Stimulated activated CD8-positive, alpha-beta memory T cell treated with anti-CD3 and anti-CD28 coated beads, Interleukin-7, amount 100 ng/mL, for 24 hours (primary cell): ENCODE measurements around the gene TBC1D22A.

Source experiments
- DNase-seq: peaks from one replicate; pipeline ENCODE4 v3.0.0-alpha.2; 2020; ENCODE audit warnings: low read depth

The TBC1D22A gene

DNA sequence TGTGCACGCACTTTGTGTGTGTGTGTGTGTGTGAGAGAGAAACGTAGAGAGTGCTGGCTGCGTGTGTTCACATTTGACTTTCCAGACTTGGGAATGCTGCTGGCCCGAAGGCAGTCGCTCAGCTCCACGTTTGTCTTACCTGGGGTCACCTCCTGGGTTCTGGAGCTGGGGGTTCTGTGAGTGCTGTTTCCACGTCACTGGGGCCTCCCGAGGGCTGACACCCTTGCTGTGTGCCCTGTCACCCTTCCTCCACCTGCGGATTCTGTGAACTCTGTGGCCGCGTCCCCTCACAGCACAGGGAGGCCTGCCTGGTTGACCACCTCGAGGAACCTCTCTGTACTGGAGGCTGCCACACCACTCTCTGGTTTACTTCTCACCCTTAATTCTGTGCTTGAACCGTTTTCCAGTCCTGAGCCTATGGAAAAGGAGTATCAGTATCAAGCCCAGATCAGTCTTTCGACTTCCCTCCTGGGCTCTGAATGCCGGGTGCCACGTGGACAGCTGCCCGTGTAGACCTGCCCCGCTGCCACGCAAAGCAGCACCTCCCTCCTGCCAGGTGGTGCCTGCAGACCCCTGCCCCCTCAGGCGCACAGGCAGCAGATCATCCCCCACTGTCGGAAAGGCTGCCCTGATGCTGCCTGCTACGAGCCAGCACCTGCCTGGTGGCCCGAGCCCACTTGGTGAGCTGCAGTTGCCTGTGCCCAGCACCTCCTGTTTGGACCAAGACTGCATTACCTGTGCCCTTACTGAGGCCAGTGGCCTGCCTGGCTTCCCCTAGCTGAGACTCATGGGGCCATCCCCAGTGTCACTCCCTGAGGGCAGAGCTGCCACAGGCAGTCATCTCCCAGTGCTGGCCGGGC, 233.3 kb downstream of the TBC1D22A start:
- no peak for DNase-seq

DNA sequence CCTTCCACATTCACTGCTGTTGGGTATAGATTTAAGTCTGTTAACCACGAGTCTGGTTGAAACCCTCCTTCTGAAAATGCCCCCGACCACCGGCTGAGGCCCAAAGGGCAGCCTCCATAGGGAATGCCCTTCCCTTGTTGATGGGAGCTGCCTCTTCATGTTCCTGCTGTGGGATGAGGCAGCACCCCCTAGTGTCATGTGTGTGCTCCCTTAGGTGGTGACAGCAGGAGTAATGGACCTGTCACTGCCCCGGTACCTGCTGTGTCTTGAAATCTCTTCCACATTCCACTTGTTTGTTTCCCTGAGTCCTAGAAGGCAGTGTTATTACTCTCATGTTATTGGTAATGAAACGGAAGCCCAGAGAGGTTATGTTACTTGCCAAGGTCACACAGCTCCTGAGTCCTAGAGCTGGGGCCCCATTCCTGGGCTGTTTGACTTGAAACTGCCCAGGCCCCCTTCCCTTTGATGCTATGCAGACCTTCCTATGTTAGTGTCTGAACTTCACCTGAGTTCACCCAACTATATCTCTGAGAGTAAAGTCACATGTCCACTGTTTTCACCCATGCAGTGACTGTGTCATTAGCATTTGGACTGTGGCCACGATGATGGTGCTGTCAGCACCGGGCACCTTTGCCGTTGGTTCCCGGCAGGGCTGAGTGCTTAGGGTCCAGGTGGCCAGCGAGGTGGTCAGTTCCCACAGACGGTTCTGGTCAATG, 234.3 kb downstream of the TBC1D22A start:
- DNase-seq: no peak

- DNase-seq: no peak
These were observed 235.0 kb downstream of the TBC1D22A start for GRCh38 chr22:46997311-46997970.

DNA sequence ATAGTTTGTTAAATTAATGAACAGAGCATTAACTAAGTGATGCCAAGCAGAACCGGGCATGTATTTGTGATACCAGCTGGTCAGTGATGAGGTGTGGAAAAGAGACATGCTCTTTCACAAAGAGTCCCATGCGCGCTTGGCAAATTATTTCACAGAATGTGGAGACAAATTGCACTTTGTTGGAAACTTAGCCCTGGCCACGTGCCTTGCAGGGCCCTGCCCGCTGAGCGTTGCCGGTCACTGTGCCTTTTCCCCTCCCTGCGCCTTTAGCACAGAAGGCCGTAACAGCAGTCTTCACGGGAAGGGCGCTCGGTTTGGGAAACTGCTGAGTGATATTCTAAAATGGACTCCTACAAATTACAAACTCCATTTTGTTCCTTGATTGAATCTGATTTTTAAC, 235.9 kb downstream of the TBC1D22A start:
- no peak for DNase-seq

GRCh38 chr22:47000256-47000655, 237.8 kb downstream of the TBC1D22A start:
- no peak for DNase-seq

DNA sequence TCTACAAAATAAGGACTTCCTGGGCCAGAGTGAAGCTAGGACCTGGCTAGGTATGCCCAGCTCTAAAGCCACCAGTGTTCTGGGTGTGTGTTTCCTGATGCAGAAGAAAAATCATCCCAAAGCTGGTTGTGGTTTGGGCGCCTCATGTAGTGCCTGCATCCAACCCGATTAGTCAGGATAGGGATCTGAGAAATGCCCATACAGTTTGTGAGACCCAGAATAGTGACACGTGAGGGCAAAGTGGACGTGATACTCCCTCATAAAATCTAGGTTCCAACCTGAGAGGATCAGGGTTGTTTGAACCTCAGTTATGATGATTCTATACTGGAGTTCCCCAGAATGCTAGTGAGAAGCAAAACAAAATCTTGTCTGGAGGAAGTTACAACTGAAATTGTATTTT, 238.4 kb downstream of the TBC1D22A start:
- no peak for DNase-seq

- DNase-seq: no peak
These were observed 238.8 kb downstream of the TBC1D22A start for GRCh38 chr22:47001288-47001687.

- DNase-seq: no peak
These were observed 240.2 kb downstream of the TBC1D22A start for GRCh38 chr22:47002692-47003091.

GRCh38 chr22:47005506-47006408, 243.3 kb downstream of the TBC1D22A start:
- DNase-seq: no peak

DNA sequence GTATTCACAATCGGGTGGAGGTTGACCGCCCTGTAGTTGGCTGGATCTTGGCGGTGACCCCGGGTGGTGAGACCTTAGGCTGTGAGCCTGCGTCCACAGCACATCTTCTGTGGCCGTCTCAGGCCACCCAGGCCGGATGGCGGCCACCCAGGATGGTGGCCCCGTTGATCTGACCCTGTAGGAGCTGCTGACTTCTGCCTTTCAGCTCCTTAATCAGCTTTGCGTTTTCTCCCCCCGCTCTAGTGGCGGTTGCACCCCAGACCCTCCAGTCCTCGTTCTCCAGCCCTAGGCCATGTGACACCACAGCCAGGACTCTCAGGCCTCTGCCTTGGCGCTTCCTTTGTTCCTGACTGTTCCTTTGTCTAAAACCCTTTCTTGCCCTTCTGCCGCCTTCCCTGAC, 244.0 kb downstream of the TBC1D22A start:
- no peak for DNase-seq

GRCh38 chr22:47006869-47007268, 244.4 kb downstream of the TBC1D22A start:
- no peak for DNase-seq

- no peak for DNase-seq
These were observed 245.0 kb downstream of the TBC1D22A start for GRCh38 chr22:47007496-47007895.

DNA sequence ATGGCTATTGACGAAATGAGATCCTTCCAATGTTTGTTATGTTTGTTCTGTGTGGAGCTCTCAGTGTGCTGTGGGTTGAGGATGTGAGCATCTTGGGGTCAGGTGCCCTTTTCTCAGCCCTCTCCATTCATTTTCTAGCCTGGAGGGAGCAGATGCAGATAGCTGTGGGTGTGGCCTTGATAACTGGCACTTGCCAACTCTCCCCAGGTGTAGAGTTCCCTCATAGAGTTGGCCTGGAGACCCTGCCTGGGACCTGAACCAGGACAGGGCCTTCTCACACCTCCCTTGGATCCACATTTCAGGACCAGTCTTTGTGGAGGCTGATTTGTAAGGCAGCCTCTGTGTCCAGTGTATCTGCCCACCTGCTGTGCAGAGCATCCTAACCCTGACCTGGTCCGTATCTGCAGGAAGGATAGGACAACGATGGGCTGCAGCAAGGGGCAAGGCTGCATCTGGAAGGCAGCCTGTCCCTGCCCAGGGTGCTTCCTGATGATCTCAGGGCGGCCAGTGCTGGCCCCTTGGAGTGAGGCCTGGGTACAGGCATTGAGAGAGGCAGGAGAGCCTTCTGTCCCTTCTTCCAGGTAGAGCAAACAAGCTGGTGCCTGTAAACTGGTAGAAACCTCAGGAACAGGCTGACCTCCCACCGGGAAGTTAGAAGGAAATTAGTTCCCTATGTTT, 245.9 kb downstream of the TBC1D22A start:
- DNase-seq: no peak

- no peak for DNase-seq
These were observed 247.1 kb downstream of the TBC1D22A start for GRCh38 chr22:47009304-47010101.

GRCh38 chr22:47010211-47010610, 247.8 kb downstream of the TBC1D22A start:
- DNase-seq: no peak

DNA sequence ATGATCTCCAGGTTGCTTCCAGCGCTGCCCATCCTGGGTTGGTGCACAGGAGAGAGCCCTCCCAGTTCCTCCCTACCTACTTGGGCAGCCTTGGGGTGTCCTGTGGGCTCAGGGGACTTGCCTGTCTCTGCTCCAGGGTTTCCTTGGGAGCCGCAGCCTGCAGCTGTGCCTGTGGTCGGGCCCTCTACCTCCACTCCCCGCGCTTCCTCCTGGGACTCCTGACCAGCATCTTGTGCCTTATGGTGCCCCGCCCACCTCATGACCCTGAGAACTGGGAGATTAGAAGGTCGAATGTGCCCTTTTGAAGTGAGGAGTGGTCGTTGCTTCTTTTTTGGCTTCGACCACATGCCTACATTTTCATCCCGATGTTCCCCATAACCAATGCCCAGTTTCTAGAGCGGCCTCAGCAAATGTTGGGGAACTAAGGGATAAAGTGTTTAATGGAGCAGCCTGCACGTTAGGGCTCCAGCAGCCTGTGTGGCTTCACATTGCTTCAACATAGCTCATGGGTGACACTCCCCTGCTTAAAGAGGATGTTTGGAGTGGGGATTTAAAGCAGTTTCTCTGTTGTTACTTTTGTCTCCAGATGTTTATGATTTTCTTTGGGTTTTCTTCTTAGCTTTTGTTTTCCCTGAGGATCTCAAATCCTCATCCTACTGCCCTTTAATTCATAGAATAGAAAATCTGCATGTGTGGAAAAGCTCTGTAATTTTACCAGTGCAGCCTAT, 248.8 kb downstream of the TBC1D22A start:
- no peak for DNase-seq

- DNase-seq: no peak
These were observed 249.4 kb downstream of the TBC1D22A start for GRCh38 chr22:47011859-47012258.

DNA sequence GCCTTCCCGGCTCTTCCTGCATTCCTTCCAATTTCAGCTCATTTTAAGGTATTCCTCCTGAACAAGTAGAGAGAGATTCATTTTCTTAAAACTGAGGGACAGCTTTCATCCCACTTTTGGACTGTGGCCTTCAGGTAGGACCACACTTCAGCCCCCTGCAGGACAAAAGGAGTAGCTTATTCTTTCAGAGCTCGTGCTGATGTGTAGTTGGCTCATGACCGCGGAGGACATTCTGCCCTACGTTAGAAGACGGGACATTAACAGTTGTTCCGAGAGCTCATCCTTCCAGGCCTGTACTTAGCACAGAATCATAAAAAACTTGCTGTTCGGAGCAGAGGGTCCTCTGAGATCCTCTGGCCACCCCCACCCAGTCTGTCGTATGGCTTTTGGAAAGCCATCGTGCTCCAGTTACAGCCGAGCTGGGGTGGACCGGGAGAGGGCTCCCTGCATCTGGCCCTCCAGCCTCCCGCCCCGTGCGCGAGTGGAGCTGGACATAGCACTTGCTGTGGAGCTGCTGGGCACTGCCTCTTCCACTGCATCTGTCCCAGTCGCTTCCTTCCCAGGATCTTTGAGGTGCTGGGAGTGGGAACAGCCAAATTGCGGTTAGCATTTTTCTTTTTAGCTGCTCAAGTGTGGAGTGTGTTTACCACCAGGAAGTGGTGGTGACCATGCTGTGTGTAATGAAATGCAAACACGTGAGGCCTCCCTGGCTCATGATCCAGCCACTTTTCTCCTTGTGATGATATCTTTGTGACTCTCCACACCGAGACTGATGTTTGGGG, 250.3 kb downstream of the TBC1D22A start:
- no peak for DNase-seq
